ENCODE results near the gene PIK3R6. TPM values are rescaled to one million over a fixed set of nuclear protein-coding genes. Genes with fewer than 3 reads are reported as not detected.

The PIK3R6 gene
- total RNA-seq, 1 donor from 2014 or later, result 0.56 TPM

DNA sequence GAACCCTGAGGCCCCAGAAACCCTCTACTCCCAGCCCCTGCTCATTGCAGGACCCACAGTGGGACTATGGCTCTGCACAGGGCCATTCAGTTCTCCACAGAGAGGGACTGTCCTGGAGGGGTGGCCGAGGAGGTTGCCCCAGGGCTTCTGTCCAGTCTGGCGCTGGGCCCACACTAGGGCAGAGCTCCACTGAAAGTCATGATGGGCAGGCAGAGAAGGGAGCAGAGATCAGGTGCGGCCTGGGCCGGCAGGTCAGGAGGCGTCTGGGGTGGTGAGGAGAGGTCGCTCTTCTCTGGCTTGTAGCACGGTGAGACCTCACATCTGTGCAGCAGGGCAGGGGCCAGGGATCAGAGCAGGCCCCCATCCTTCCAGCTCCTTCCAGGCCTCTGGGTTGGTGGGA is 13.0 kb upstream of the PIK3R6 start:
- H3K9me3 Mint-ChIP-seq (ENCODE audit: unreplicated experiment), result no peaks in the 10 kb centered on the region
- no peak overlapping the region for H3K4me3 Mint-ChIP-seq (ENCODE audit: unreplicated experiment)
- H3K36me3 Mint-ChIP-seq (ENCODE audit: low read depth, unreplicated experiment), result peaks cover 40% of the 10 kb centered on the region
- DNase-seq (ENCODE audit: low spot score), result no peak
- TF ChIP-seq CTCF (IDR thresholded peaks at IDR 0.05; ENCODE audit: unreplicated experiment), result no peak
- H3K27me3 Mint-ChIP-seq (ENCODE audit: unreplicated experiment), result peaks cover 4% of the 10 kb centered on the region
- H3K27ac Mint-ChIP-seq (ENCODE audit: unreplicated experiment), result no peak overlapping the region
- no peaks in the 10 kb centered on the region for H3K4me1 Mint-ChIP-seq (ENCODE audit: unreplicated experiment)

DNA sequence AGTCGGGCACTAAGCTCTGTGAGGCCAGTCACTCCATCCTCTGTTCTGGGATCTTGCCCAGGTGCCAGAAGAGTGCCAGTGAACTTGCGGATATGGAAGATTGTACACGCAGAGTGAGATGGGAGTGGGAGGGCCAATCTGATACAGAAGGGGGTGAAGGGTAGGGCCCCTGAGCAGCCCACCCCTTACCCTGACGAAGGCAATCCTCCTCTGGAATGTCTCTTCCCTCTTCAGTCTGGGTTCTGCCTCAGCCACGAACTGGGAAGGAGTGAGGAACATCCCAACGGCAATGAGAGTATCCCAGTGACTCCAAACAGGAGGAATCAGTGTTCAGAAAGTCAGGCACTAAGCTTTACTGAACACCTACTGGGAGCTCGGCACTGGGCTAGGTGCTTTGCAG is 11.9 kb upstream of the PIK3R6 start:
- H3K27me3 Mint-ChIP-seq (ENCODE audit: unreplicated experiment), result peaks cover 6% of the 10 kb centered on the region
- DNase-seq (ENCODE audit: low spot score), result no peak
- peaks cover 40% of the 10 kb centered on the region for H3K36me3 Mint-ChIP-seq (ENCODE audit: low read depth, unreplicated experiment)
- H3K4me1 Mint-ChIP-seq (ENCODE audit: unreplicated experiment), result peaks cover 3% of the 10 kb centered on the region
- no peak overlapping the region for H3K27ac Mint-ChIP-seq (ENCODE audit: unreplicated experiment)
- no peak overlapping the region for H3K4me3 Mint-ChIP-seq (ENCODE audit: unreplicated experiment)
- no peaks in the 10 kb centered on the region for H3K9me3 Mint-ChIP-seq (ENCODE audit: unreplicated experiment)
- no peak for TF ChIP-seq CTCF (IDR thresholded peaks at IDR 0.05; ENCODE audit: unreplicated experiment)

DNA sequence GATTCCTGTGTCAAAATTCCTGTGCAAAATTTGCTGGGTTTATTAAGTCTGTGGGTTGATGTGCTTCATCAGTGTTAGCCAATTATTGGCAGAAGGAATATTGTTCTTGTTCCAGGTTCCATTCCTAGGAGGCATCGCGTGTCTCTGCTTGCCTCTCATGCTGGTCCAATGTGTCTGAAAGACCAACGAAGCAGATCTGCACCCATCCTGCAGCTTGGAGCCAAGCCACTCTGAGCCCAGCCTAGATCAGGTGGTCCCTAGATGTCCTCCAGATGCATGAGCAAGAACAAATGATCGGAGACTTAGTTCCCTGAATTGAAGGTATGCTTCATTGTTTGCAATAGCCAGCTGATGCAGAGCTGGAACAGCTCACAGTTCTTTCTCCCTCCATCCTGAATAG is 10.5 kb upstream of the PIK3R6 start:
- DNase-seq (ENCODE audit: low spot score), result no peak
- Mint-ChIP-seq H3K9me3 (ENCODE audit: unreplicated experiment) (no peaks in the 10 kb centered on the region), H3K4me1 (ENCODE audit: unreplicated experiment) (peaks cover 15% of the 10 kb centered on the region), H3K27ac (ENCODE audit: unreplicated experiment) (no peak overlapping the region), H3K36me3 (ENCODE audit: low read depth, unreplicated experiment) (peaks cover 32% of the 10 kb centered on the region), H3K4me3 (ENCODE audit: unreplicated experiment) (no peak overlapping the region), H3K27me3 (ENCODE audit: unreplicated experiment) (peaks cover 6% of the 10 kb centered on the region)
- TF ChIP-seq CTCF (IDR thresholded peaks at IDR 0.05; ENCODE audit: unreplicated experiment), result no peak

DNA sequence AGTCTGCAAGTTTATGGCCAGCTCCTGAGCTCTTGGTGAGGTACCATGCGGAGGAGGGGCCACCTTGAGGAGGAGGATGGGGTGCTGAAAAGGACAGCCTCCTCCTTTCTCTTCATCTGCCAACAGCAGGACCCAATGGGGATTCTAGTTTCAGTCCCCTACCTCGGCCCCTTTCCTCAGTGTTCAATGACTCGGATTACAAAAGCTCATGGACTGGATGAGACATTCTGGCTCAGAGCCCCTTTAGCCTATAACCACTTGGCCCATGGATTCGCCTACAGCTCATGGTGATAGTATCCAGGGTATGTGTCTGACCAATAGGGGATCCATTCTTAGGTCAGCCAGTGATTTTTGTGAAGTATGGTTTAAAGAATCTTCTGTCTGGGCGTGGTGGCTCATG is 8.5 kb upstream of the PIK3R6 start:
- Mint-ChIP-seq H3K4me1 (ENCODE audit: unreplicated experiment) (peaks cover 15% of the 10 kb centered on the region), H3K36me3 (ENCODE audit: low read depth, unreplicated experiment) (peaks cover 15% of the 10 kb centered on the region), H3K27ac (ENCODE audit: unreplicated experiment) (no peak overlapping the region), H3K27me3 (ENCODE audit: unreplicated experiment) (peaks cover 9% of the 10 kb centered on the region), H3K9me3 (ENCODE audit: unreplicated experiment) (no peaks in the 10 kb centered on the region), H3K4me3 (ENCODE audit: unreplicated experiment) (no peak overlapping the region)
- no peak for TF ChIP-seq CTCF (IDR thresholded peaks at IDR 0.05; ENCODE audit: unreplicated experiment)
- DNase-seq (ENCODE audit: low spot score), result no peak

GRCh38 chr17:8875436-8875835 is 8.0 kb upstream of the PIK3R6 start:
- Mint-ChIP-seq H3K27me3 (ENCODE audit: unreplicated experiment) (peaks cover 9% of the 10 kb centered on the region), H3K4me3 (ENCODE audit: unreplicated experiment) (no peak overlapping the region), H3K9me3 (ENCODE audit: unreplicated experiment) (no peaks in the 10 kb centered on the region), H3K36me3 (ENCODE audit: low read depth, unreplicated experiment) (peaks cover 10% of the 10 kb centered on the region), H3K4me1 (ENCODE audit: unreplicated experiment) (peaks cover 15% of the 10 kb centered on the region), H3K27ac (ENCODE audit: unreplicated experiment) (no peak overlapping the region)
- no peak for DNase-seq (ENCODE audit: low spot score)
- TF ChIP-seq CTCF (IDR thresholded peaks at IDR 0.05; ENCODE audit: unreplicated experiment), result no peak

All from endothelial cell (in vitro differentiated cells).